Measurements from ENCODE around the gene DCUN1D4.

DNA sequence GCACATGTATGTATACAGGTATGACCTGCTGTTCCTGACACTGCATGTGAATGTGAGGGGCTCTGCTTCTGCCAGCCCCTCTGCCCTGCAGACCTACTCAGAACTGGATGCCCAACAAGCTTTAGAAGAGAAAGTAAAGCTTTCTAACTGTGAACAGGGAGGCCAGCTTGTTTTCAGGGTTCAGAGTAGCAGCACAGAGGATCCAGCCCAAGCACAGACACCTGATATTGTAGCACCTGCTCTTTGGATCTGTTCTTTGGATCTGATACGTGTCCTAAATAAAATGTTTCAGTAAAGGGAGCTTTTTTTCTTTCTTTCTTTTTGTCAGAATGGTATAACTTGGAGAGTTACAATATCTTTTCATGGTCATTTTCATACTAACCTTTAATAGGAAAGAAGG is 19.2 kb downstream of the DCUN1D4 start:
- TF ChIP-seq, protein P1, sequence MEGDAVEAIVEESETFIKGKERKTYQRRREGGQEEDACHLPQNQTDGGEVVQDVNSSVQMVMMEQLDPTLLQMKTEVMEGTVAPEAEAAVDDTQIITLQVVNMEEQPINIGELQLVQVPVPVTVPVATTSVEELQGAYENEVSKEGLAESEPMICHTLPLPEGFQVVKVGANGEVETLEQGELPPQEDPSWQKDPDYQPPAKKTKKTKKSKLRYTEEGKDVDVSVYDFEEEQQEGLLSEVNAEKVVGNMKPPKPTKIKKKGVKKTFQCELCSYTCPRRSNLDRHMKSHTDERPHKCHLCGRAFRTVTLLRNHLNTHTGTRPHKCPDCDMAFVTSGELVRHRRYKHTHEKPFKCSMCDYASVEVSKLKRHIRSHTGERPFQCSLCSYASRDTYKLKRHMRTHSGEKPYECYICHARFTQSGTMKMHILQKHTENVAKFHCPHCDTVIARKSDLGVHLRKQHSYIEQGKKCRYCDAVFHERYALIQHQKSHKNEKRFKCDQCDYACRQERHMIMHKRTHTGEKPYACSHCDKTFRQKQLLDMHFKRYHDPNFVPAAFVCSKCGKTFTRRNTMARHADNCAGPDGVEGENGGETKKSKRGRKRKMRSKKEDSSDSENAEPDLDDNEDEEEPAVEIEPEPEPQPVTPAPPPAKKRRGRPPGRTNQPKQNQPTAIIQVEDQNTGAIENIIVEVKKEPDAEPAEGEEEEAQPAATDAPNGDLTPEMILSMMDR (conservative IDR thresholded peaks at IDR 0.05 in 1 of 2, IDR thresholded peaks at IDR 0.05 in 1 of 2; ENCODE audit: low read depth in 1 of 2, low read length in 2 of 2) = no peak
- no peak for TF ChIP-seq EZH2 (IDR thresholded peaks at IDR 0.05; ENCODE audit: low read length, missing control alignments)

All from fibroblast of lung (primary cell).